SU-DHL-6 (cell line): ENCODE measurements around the gene RBM4.
A peak's percentile ranks its signal among the peaks of the same experiment; 100 is the strongest.

Source experiments
- H2AFZ ChIP-seq: fragments of 200-600 bp; sonication (generic); 2 replicates; pipeline ENCODE4 v1.6.1; 2014; ENCODE audit warnings: low read depth, mild to moderate bottlenecking, moderate library complexity, mixed read lengths, antibody characterized with exemption, low read length; ENCODE audit not compliant: severe bottlenecking
- H3F3A ChIP-seq: fragments of 200-600 bp; shearing (Covaris generic); 2 replicates; pipeline ENCODE4 v1.6.0; 2016; ENCODE audit warnings: antibody characterized with exemption, mild to moderate bottlenecking; ENCODE audit not compliant: insufficient read depth
- H3K27ac ChIP-seq: fragments of 200-600 bp; sonication (generic); 2 replicates; pipeline ENCODE4 v1.5.1; 2016; ENCODE audit warnings: low read depth, mild to moderate bottlenecking, low read length, moderate library complexity, mixed read lengths
- H3K27me3 ChIP-seq: fragments of 200-600 bp; sonication (generic), shearing (Covaris generic); 2 replicates; pipeline ENCODE4 v1.6.0; 2014; ENCODE audit warnings: mild to moderate bottlenecking, low read length
- H3K36me3 ChIP-seq: fragments of 200-600 bp; sonication (generic); 2 replicates; pipeline ENCODE4 v1.6.1; 2014; ENCODE audit warnings: mild to moderate bottlenecking, low read length, mixed read lengths
- H3K4me2 ChIP-seq: fragments of 300-600, 200-600 bp; shearing (Covaris generic), sonication (generic); 2 replicates; pipeline ENCODE4 v1.6.0; 2014; ENCODE audit warnings: low read length, low read depth, mild to moderate bottlenecking; ENCODE audit not compliant: poor library complexity, severe bottlenecking
- H3K4me3 ChIP-seq: fragments of 200-600 bp; sonication (generic); 2 replicates; pipeline ENCODE4 v1.5.1; 2014; ENCODE audit warnings: antibody characterized with exemption, low read length, mild to moderate bottlenecking, mixed read lengths; ENCODE audit not compliant: insufficient read depth, poor library complexity, severe bottlenecking
- H3K79me2 ChIP-seq: fragments of 200-600 bp; sonication (generic); 2 replicates; pipeline ENCODE4 v1.6.1; 2014; ENCODE audit warnings: mild to moderate bottlenecking, low read length, moderate library complexity; ENCODE audit not compliant: insufficient read depth
- H3K9ac ChIP-seq: fragments of 200-600 bp; sonication (generic); 2 replicates; pipeline ENCODE4 v1.7.0; 2014; ENCODE audit warnings: mild to moderate bottlenecking, low read length
- H3K9me2 ChIP-seq: fragments of 200-600 bp; sonication (generic); replicated peaks from 2 replicates; pipeline ENCODE4 v1.6.1; 2014; ENCODE audit warnings: low read length; ENCODE audit not compliant: insufficient read depth
- H3K9me3 ChIP-seq: fragments of 200-600 bp; sonication (generic); 2 replicates; pipeline ENCODE4 v1.6.1; 2014; ENCODE audit warnings: low read length, mixed read lengths; ENCODE audit not compliant: insufficient read depth
- H4K20me1 ChIP-seq: fragments of 200-600 bp; sonication (generic); 2 replicates; pipeline ENCODE4 v1.6.1; 2014; ENCODE audit warnings: low read depth, mild to moderate bottlenecking, antibody characterized with exemption, low read length, moderate library complexity, mixed read lengths
- CTCF ChIP-seq: fragments of 200-600 bp; sonication (generic); IDR thresholded peaks from one replicate; pipeline ENCODE4 v1.5.1; 2017; ENCODE audit warnings: antibody characterized with exemption, mild to moderate bottlenecking, low read length, moderate library complexity; ENCODE audit not compliant: insufficient read depth, poor library complexity, severe bottlenecking
- EZH2phosphoT487 ChIP-seq: fragments of 200-600 bp; sonication (generic), shearing (Covaris generic); conservative IDR thresholded peaks from 2 replicates; pipeline ENCODE4 v1.6.1; 2018; ENCODE audit warnings: mild to moderate bottlenecking, antibody characterized with exemption, low read length, moderate library complexity, mixed read lengths

RBM4 gene

GRCh38 chr11:66659763-66660162, 21.3 kb downstream of the RBM4 start:
- peak overlapping the region; percentile 42 for H3K4me2 ChIP-seq
- no peak overlapping the region for H3K4me3 ChIP-seq
- peaks cover 51% of the 10 kb centered on the region for H3F3A ChIP-seq
- H3K9me2 ChIP-seq = no peaks in the 10 kb centered on the region
- no peaks in the 10 kb centered on the region for H3K27me3 ChIP-seq
- peaks cover 25% of the 10 kb centered on the region; the same call in 1 of the 2 replicates for H3K79me2 ChIP-seq
- no peak overlapping the region for H2AFZ ChIP-seq
- peak overlapping the region; percentile 9; the same call in 1 of the 2 replicates for H3K9ac ChIP-seq
- H3K9me3 ChIP-seq = no peaks in the 10 kb centered on the region
- TF ChIP-seq CTCF = no peak
- no peak for TF ChIP-seq EZH2phosphoT487
- H3K27ac ChIP-seq = peak overlapping the region; percentile 85
- no peaks in the 10 kb centered on the region for H4K20me1 ChIP-seq
- peaks cover 4% of the 10 kb centered on the region; the same call in 1 of the 2 replicates for H3K36me3 ChIP-seq

GRCh38 chr11:66663741-66664296, 25.3 kb downstream of the RBM4 start:
- H3K36me3 ChIP-seq = peaks cover 7% of the 10 kb centered on the region; the same call in 1 of the 2 replicates
- H3K4me3 ChIP-seq = no peak overlapping the region
- no peaks in the 10 kb centered on the region for H3K9me3 ChIP-seq
- H3K27ac ChIP-seq = no peak overlapping the region
- H3K9me2 ChIP-seq = no peaks in the 10 kb centered on the region
- no peak overlapping the region for H2AFZ ChIP-seq
- H3K79me2 ChIP-seq = peaks cover 46% of the 10 kb centered on the region
- H3K9ac ChIP-seq = no peak overlapping the region
- peaks cover 35% of the 10 kb centered on the region for H3F3A ChIP-seq
- no peaks in the 10 kb centered on the region for H4K20me1 ChIP-seq
- TF ChIP-seq EZH2phosphoT487 (no peak), CTCF (no peak)
- H3K27me3 ChIP-seq = no peaks in the 10 kb centered on the region
- no peak overlapping the region for H3K4me2 ChIP-seq

GRCh38 chr11:66665369-66665768, 26.9 kb downstream of the RBM4 start:
- Histone ChIP-seq H3K27ac (no peak overlapping the region), H3K9ac (no peak overlapping the region)

More at GRCh38 chr11:66665369-66665768, 26.9 kb downstream of the RBM4 start:
- Histone ChIP-seq H2AFZ (no peak overlapping the region), H3K9me2 (no peaks in the 10 kb centered on the region), H3K79me2 (peaks cover 51% of the 10 kb centered on the region), H4K20me1 (no peaks in the 10 kb centered on the region), H3K27me3 (no peaks in the 10 kb centered on the region), H3K9me3 (no peaks in the 10 kb centered on the region), H3K4me2 (no peak overlapping the region), H3F3A (peaks cover 19% of the 10 kb centered on the region), H3K36me3 (peaks cover 7% of the 10 kb centered on the region; the same call in 1 of the 2 replicates), H3K4me3 (no peak overlapping the region)
- TF ChIP-seq EZH2phosphoT487 = no peak
- no peak for TF ChIP-seq CTCF
